Fibroblast of skin of right quadriceps (primary cell): ENCODE measurements around the gene RSL24D1.

ENCODE experiments used
- DNase-seq: peaks from one replicate; pipeline ENCODE4 v3.0.0-alpha.2; 2013

RSL24D1 gene

GRCh38 chr15:55196458-55197361 lies at the start of gene RSL24D1:
RSL24D1 (minus strand) TSS chr15:55196941; CDS start chr15:55196890, 51 bp downstream.
- peak; percentile 98 for DNase-seq

- DNase-seq = no peak
Observed at GRCh38 chr15:55245059-55245458, 48.3 kb upstream of the RSL24D1 start.

GRCh38 chr15:55241891-55242290 lies 45.1 kb upstream of the RSL24D1 start:
- DNase-seq = peak; percentile 61

GRCh38 chr15:55241186-55241585 lies 44.4 kb upstream of the RSL24D1 start:
- no peak for DNase-seq

GRCh38 chr15:55240125-55240760 lies 43.5 kb upstream of the RSL24D1 start:
- no peak for DNase-seq

- DNase-seq = no peak
Observed at GRCh38 chr15:55239440-55240124, 42.8 kb upstream of the RSL24D1 start.

- DNase-seq = no peak
Observed at GRCh38 chr15:55238877-55239276, 42.1 kb upstream of the RSL24D1 start.

- DNase-seq = no peak
Observed at GRCh38 chr15:55237219-55238130, 40.7 kb upstream of the RSL24D1 start.

GRCh38 chr15:55235546-55236036 lies 38.9 kb upstream of the RSL24D1 start:
- DNase-seq = no peak

GRCh38 chr15:55234800-55235104 lies 38.0 kb upstream of the RSL24D1 start:
- DNase-seq = no peak

- DNase-seq = no peak
Observed at GRCh38 chr15:55234104-55234799, 37.5 kb upstream of the RSL24D1 start.

- no peak for DNase-seq
Observed at GRCh38 chr15:55231455-55231854, 34.7 kb upstream of the RSL24D1 start.

- no peak for DNase-seq
Observed at GRCh38 chr15:55230953-55231352, 34.2 kb upstream of the RSL24D1 start.

GRCh38 chr15:55230051-55230670 lies 33.4 kb upstream of the RSL24D1 start:
- no peak for DNase-seq

- peak; percentile 4 for DNase-seq
Observed at GRCh38 chr15:55226127-55226526, 29.4 kb upstream of the RSL24D1 start.

- DNase-seq = peak; percentile 9
Observed at GRCh38 chr15:55224892-55225291, 28.2 kb upstream of the RSL24D1 start.

GRCh38 chr15:55222588-55222987 lies 25.8 kb upstream of the RSL24D1 start:
- DNase-seq = no peak

GRCh38 chr15:55221090-55222011 lies 24.6 kb upstream of the RSL24D1 start:
- peak; percentile 96 for DNase-seq

GRCh38 chr15:55220606-55221005 lies 23.9 kb upstream of the RSL24D1 start:
- DNase-seq = no peak

- DNase-seq = peak; percentile 56
Observed at GRCh38 chr15:55218056-55218455, 21.3 kb upstream of the RSL24D1 start.
